HG03039 (cell line): ENCODE results near the gene TRAPPC11.
"Not testable (repeated sequence)": the region's sequence is repeated elsewhere in the genome, so short reads cannot be mapped to it uniquely, and the experiment has no call there.

Experiments
- ATAC-seq: cut with Tn5 transposase; IDR thresholded peaks from one replicate; pipeline ENCODE4 v1.9.1; 2021; ENCODE audit warnings: mild to moderate bottlenecking, moderate library complexity; ENCODE audit not compliant: unreplicated experiment

Gene TRAPPC11

GRCh38 chr4:183718876-183719275 is 59.8 kb downstream of the TRAPPC11 start:
- no peak for ATAC-seq

GRCh38 chr4:183721207-183722081 is 62.4 kb downstream of the TRAPPC11 start:
- no peak for ATAC-seq

DNA sequence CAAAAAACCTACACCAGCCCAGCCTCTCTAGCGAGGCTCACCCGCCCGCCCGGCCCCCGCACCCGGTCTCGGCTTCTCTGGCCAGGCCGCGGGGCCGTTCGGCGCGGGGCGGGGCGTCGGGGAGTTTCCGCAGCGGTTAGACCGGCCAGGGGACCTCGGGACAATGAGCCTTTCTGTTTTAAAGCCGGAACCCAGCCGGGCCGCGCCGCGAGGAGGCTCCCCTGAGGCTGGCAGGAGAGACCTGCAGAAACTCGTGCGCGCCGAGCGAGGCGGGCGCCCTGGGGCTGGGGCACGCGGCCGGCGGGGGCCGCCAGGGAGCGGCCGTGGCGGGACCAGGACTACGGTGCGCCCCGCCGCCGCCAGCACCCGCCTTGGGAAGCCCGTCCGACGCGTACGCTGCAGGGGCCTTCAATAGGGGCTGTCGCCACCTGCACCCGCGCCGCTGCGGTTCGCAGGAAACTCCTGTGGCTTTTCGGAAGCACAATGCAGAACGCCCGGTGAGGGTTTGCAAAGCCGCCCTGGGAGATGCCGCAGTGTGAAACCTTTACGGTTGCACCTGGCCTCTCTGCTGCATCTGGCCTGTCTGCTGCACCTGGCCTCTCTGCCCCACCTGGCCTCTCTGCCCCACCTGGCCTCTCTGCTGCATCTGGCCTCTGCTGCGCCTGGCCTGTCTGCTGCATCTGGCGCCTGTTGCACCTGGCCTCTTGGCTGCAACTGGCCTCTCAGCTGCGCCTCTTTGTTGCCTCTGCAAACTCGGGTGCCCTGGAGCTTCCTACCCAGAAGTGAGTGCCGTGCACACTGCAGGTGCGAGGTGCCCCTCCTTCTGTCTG is 63.9 kb downstream of the TRAPPC11 start:
- peak; percentile 72 for ATAC-seq

GRCh38 chr4:183723561-183724228 is 64.6 kb downstream of the TRAPPC11 start:
- ATAC-seq = no peak

GRCh38 chr4:183725585-183725984 is 66.5 kb downstream of the TRAPPC11 start:
- not testable (repeated sequence) for ATAC-seq

- ATAC-seq = no peak
Measured at GRCh38 chr4:183727482-183727881, 68.4 kb downstream of the TRAPPC11 start.

- no peak for ATAC-seq
Measured at GRCh38 chr4:183728223-183729068, 69.4 kb downstream of the TRAPPC11 start.

- ATAC-seq = no peak
Measured at GRCh38 chr4:183729069-183729406, 69.9 kb downstream of the TRAPPC11 start.

DNA sequence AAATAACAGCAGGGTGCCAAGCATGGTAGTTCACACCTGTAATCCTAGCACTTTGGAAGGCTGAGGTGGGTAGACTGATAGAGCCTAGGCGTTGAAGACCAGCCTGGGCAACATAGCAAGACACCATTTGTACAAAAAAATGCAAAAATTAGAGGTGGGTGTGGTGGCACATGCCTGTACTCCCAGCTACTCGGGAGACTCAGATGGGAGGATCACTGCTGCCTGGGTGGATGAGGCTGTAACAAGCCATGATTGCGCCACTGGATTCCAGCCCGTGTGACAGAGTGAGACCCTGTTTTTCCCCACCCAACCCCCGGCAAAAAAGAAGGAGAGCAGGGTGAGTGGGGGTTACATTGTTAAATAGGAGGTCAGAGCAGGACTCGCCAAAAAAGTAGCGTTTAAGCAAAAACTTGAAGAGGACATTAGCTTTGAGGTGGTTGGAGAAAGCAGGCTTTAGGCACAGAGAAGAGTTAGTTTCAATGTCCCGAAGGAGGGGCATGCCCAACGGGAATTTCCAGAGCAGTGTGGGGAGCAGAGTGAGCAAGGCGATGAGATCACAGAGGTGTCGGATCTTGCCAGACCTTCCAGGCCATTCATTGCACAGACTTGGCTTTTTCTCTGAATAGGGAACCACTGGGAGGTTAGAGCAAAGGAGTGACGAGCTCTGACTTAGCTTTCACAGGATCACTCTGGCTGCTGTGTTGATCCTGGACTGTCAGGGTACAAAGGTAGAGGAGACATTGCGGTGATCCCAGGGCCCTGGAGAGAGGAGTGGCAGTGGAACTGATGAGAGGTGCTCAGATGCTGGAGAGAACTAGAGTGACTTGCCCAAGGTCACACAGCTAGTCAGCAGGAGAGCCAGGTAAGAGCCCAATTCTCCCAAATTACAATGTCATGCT is 70.6 kb downstream of the TRAPPC11 start:
- ATAC-seq = no peak

DNA sequence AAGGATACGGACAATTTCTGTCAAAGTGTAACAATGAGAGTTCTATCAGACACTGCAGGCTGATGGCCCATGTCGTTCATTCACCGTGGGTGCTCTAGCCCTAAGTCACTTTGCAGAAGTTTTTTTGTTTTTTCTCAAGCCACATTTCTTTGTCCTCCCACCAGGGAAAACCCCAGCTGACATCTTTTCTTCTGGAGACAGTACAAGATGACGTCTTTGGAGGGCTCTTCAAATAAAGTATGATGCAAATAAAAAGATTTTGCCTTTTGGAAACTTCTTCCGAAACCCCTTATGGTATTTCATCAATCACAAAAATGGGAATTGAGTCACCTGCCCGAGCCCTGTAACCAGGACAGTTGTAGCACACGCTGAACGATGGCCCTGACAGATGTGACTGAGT is 73.2 kb downstream of the TRAPPC11 start:
- ATAC-seq = no peak

GRCh38 chr4:183733181-183733580 is 74.1 kb downstream of the TRAPPC11 start:
- ATAC-seq = no peak

GRCh38 chr4:183738081-183738673 is 79.1 kb downstream of the TRAPPC11 start:
- peak; percentile 74 for ATAC-seq

- ATAC-seq = no peak
Measured at GRCh38 chr4:183738961-183739360, 79.9 kb downstream of the TRAPPC11 start.

GRCh38 chr4:183746305-183747229 is 87.5 kb downstream of the TRAPPC11 start:
- no peak for ATAC-seq

GRCh38 chr4:183747380-183747779 is 88.3 kb downstream of the TRAPPC11 start:
- ATAC-seq = no peak

DNA sequence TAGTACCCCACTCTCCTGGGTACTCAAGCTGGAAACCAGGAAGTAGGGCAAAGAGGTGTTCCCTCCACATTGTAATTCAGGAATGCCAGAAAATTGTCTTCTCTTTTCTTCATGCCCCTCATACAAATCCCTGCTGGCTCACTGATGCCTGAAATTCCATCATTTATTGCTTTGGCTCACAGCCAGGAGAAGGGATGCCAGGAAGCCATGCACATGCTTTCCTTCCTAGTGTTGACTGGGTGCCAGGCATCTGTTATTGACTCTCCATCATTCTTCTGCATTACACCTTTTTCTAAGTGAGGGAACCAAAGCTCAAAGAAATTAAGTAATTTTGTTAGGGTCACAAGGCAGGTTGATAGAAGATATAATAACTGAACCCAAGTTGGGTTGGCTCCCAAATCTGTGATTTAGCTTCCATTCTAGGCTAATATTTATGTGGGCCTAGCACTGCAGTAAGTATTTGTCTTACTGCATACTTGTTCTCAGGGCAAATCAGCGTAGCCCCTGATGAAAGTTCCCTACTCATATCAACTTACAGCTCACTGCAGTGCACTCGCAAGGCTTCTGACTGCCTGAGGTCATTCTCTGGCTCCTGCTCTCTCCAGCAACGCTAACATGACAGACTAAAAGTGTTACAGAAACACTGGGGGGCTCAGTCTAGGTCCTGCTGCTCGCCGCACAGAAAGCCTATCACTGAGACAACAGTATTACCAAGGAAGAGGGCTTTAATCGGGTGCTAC is 89.0 kb downstream of the TRAPPC11 start:
- no peak for ATAC-seq

DNA sequence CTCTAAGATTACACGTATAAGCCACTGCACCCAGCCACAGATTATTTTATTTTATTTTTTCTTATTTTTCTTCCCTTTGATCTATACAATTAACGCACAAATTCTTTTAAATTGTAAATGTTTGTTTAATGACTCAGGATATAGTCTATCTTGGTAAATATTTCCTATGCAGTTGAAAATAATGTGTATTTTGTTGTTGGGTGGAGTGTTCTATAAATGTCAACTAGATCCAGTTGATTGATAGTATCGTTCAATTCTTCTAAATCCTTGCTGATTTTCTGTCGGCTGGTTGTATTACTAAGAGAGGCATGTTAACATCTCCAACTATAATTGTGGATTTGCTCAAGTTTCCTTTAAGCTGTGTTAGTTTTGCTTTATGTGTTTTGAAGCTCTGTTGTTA is 92.0 kb downstream of the TRAPPC11 start:
- no peak for ATAC-seq
